ENCODE results near the gene TNS3. TPM values are rescaled to one million over a fixed set of nuclear protein-coding genes. Genes with fewer than 3 reads are reported as not detected.

TNS3 gene
- total RNA-seq, 1 donor from 2014 or later = 452 TPM

- TF ChIP-seq CTCF (IDR thresholded peaks at IDR 0.05; ENCODE audit: unreplicated experiment) = no peak
- Mint-ChIP-seq H3K4me3 (no peak overlapping the region), H3K9me3 (no peaks in the 10 kb centered on the region), H3K36me3 (peaks cover 50% of the 10 kb centered on the region), H3K27ac (peak overlapping the region; percentile 93), H3K4me1 (peaks cover 33% of the 10 kb centered on the region), H3K27me3 (ENCODE audit: low read depth) (no peaks in the 10 kb centered on the region)
- no peak for DNase-seq (ENCODE audit: low spot score in 2 of 2, unreplicated experiment in 2 of 2)
These were observed 61.5 kb downstream of the TNS3 start for GRCh38 chr7:47520406-47520805.

- no peaks in the 10 kb centered on the region for H3K27me3 Mint-ChIP-seq (ENCODE audit: low read depth)
- no peak for DNase-seq (ENCODE audit: low spot score in 2 of 2, unreplicated experiment in 2 of 2)
- H3K4me3 Mint-ChIP-seq = no peak overlapping the region
- TF ChIP-seq CTCF (IDR thresholded peaks at IDR 0.05; ENCODE audit: unreplicated experiment) = no peak
- H3K9me3 Mint-ChIP-seq = no peaks in the 10 kb centered on the region
- H3K36me3 Mint-ChIP-seq = peaks cover 40% of the 10 kb centered on the region
- peak overlapping the region; percentile 75 for H3K27ac Mint-ChIP-seq
- H3K4me1 Mint-ChIP-seq = peaks cover 33% of the 10 kb centered on the region
These were observed 63.1 kb downstream of the TNS3 start for GRCh38 chr7:47518827-47519226.

- H3K27ac Mint-ChIP-seq = peak overlapping the region; percentile 77
- H3K27me3 Mint-ChIP-seq (ENCODE audit: low read depth) = no peaks in the 10 kb centered on the region
- no peaks in the 10 kb centered on the region for H3K9me3 Mint-ChIP-seq
- DNase-seq (ENCODE audit: low spot score in 2 of 2, unreplicated experiment in 2 of 2) = no peak
- no peak overlapping the region for H3K4me3 Mint-ChIP-seq
- H3K4me1 Mint-ChIP-seq = peaks cover 33% of the 10 kb centered on the region
- no peak for TF ChIP-seq CTCF (IDR thresholded peaks at IDR 0.05; ENCODE audit: unreplicated experiment)
- peaks cover 31% of the 10 kb centered on the region for H3K36me3 Mint-ChIP-seq
These were observed 64.0 kb downstream of the TNS3 start for GRCh38 chr7:47517821-47518480.

- Mint-ChIP-seq H3K36me3 (peaks cover 27% of the 10 kb centered on the region), H3K27me3 (ENCODE audit: low read depth) (no peaks in the 10 kb centered on the region), H3K27ac (peak overlapping the region; percentile 66), H3K4me3 (no peak overlapping the region), H3K9me3 (no peaks in the 10 kb centered on the region), H3K4me1 (peaks cover 37% of the 10 kb centered on the region)
- no peak for DNase-seq (ENCODE audit: low spot score in 2 of 2, unreplicated experiment in 2 of 2)
- no peak for TF ChIP-seq CTCF (IDR thresholded peaks at IDR 0.05; ENCODE audit: unreplicated experiment)
These were observed 64.8 kb downstream of the TNS3 start for GRCh38 chr7:47516985-47517600.

GRCh38 chr7:47516386-47516785 is 65.5 kb downstream of the TNS3 start:
- Mint-ChIP-seq H3K4me3 (no peak overlapping the region), H3K36me3 (peaks cover 24% of the 10 kb centered on the region), H3K4me1 (peaks cover 40% of the 10 kb centered on the region), H3K27me3 (ENCODE audit: low read depth) (no peaks in the 10 kb centered on the region), H3K27ac (no peak overlapping the region), H3K9me3 (no peaks in the 10 kb centered on the region)
- TF ChIP-seq CTCF (IDR thresholded peaks at IDR 0.05; ENCODE audit: unreplicated experiment) = no peak
- DNase-seq (ENCODE audit: low spot score in 2 of 2, unreplicated experiment in 2 of 2) = no peak

All from mesothelial cell of epicardium (in vitro differentiated cells).